GM12801 (cell line): ENCODE results near the gene RGS19.

Source experiments
- TF ChIP-seq, protein P1 (sequence below): IDR thresholded peaks from one replicate; pipeline ENCODE4 v1.5.1; 2011; ENCODE audit warnings: control low read depth; ENCODE audit not compliant: insufficient read length; ENCODE audit errors: extremely low read depth

RGS19 gene

DNA sequence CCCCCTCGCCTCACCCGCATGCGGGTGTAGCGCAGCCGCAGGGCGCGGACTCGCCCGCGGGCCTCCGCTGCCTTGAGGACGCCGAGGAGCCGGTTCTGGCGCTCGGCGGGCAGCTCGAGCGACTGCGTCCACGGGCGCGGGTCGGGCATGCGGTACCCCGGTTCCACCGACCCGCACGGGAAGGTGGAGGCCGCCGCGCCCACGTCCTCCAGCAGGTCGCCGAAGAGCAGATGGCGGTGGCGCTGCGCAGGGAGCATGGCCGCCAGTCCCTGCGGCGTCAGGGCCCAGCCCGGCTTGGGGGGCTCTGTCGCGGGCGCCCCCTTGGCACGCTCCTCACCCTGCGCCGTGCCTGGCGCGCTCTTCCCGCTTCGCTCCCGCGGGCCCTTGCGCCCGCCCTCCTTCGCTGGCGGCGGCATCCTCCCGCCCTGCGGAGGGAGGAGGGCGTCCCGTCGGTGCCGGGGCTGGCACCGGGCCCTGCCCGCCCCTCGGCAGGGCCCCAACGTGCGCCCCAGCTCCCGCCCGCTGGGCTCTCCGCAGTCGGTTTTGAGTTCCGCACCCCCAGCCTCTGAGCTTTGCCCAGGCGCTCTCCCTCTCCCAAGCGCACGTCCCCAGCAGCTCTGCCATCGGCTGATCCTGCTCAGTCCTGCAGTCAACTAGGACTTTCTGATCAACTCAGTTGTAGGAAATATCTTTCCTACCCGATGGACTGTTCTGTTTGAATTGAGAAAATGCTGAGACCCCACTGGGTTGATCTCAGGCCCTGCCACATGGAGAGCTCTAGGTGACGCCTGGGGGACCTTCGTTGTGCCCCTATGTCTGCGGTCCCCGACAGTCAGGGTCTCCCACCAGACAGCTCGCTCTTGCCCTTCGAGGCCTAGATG, 4.7 kb upstream of the RGS19 start, which contains the start of gene LKAAEAR1:
TSS of gene LKAAEAR1 (minus strand) at position 595 of the 881 bp plus-strand sequence. CDS start at position 416, 179 bp downstream.
- TF ChIP-seq, protein P1, sequence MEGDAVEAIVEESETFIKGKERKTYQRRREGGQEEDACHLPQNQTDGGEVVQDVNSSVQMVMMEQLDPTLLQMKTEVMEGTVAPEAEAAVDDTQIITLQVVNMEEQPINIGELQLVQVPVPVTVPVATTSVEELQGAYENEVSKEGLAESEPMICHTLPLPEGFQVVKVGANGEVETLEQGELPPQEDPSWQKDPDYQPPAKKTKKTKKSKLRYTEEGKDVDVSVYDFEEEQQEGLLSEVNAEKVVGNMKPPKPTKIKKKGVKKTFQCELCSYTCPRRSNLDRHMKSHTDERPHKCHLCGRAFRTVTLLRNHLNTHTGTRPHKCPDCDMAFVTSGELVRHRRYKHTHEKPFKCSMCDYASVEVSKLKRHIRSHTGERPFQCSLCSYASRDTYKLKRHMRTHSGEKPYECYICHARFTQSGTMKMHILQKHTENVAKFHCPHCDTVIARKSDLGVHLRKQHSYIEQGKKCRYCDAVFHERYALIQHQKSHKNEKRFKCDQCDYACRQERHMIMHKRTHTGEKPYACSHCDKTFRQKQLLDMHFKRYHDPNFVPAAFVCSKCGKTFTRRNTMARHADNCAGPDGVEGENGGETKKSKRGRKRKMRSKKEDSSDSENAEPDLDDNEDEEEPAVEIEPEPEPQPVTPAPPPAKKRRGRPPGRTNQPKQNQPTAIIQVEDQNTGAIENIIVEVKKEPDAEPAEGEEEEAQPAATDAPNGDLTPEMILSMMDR: no peak

DNA sequence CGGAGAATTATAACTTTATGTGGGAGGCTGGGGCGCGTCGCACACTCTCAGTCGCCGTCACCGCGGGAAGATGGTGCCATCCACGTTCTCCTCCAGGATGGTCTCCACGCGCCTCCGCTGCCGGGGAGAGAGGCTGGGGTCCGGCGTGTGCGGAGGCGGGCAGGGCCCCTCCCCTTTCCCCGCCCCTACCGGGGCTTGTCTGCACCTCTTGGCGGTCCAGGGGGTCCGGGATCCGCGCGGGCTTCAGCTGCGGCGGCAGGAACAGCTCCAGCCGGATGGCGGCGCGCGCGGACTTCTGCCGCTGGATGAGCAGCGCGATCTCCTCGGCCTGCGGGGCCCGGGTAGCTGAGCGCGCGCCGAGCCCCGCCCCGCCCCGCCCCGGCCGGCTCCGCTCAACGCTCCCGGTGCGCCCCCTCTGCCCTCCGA, 4.1 kb upstream of the RGS19 start:
- TF ChIP-seq, protein P1: no peak

DNA sequence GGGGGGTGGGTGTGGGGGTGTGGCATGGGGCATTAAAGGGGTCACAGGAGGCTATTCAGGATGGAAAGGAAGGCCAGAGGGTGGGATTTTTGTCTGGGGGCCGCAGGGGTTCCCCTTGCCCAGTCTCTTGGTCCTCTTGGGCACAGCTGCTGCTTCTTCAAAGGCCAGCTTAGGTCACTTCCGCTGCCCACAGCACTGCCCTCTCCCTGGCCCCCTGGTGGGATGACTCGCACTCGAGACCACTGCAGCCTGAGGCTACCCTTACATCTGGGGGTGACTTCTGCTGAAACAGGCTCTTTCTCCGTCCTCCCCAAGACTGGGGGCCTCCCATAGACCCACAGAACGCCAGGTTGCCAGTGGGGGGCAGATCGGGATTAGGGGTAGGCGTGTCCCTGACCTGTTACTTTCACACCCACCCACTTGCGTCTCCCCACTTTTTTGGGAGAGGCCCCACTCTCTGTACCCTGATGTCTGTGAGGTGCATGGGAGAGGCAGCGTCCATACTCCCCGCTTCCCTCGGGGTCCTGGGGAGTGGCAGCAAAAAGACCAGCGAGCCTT, 3.6 kb upstream of the RGS19 start:
- TF ChIP-seq, protein P1: no peak

DNA sequence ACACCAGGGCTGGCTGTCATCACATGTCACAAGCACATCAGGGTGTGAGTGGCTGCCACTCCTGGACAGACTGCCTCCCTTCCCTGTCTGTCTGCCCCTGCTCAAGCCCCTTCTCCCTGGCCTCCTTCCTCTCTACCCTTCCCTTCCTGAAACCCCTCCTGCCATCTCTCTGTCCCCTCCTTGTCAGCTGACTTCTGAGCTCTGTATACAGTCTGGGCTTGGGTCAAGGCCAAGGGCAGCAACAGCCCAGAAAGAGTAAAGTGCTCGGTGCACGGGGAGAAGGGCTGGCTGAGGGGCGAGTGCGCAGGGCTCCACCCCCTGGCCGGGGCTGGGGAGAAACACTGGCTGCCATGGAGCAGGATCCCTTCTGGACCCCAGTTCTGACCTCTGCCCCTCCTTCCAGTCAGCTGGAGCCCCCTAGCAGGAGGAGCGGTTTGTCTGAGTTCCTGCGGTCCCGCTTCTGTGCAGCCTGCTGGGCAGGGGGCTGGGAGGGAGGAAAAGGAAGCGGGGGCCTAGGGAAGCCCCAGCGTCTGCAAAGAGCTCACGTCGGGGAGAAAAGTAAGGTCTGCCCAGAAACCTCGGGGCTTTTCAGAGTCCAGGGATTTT, 2.9 kb upstream of the RGS19 start:
- TF ChIP-seq, protein P1: no peak

DNA sequence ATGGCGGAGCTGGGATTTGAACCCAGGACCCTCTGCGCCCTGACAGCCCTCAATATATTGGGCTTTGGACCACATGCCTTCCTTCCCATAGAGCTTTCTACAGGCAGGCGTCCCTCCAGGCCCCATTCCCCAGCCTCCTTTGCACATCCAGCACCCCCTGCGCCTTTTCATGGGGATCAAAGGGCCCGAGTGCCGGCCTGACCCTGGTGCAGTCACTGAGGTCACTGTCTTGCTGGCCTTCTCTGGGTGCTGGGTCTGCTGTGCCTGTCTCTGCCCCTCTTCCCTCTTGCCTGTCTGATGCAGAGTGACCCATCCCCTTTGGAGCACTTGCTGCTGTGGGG, 2.3 kb upstream of the RGS19 start:
- TF ChIP-seq, protein P1: no peak

DNA sequence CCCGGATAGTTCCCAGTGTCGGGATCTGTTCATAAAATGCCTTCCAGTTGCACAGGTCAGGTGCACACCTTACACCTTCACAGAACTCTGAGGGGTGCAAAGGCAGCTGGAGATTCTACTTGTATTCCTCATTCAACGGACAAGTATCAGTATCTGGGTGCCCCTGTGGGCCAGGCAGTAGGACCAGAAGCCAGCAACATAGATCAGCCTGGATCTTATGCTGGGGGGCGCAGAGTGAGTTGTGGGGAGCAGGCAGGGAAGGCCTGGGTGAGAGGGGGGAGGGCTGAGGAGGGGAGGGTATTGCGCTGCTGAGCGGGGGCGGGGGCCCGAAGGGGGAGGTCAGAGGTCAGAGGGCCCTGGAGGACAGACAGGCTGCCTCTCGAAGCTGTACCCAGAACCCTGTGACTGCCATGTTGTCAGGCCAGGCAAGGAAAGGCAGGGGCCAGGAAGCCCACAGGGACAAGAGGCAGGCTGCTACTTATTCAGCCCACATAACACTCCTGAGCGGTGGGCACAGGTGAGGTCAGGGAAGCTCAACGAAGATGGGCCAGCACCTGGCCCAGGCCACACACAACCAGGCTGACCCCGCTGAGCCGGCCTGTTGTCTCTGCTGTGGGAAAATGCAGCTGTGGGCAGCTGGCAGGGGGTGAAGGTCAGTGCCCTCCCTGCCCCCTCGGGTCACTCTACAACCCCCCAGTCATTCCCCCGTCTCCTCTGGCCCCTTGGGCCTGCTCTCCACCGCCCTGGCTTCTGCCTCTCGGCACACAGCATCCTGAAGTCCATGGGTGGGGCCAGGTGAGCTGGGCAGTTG, 1.7 kb upstream of the RGS19 start:
- TF ChIP-seq, protein P1: no peak
